OCI-LY1 (cell line): ENCODE results near the gene RYK.

ENCODE experiments used
- EZH2 ChIP-seq: fragments of 200-600 bp; sonication (generic), shearing (Covaris generic); IDR thresholded peaks from 2 replicates; pipeline ENCODE4 v1.8.0; 2017; ENCODE audit warnings: borderline replicate concordance, mixed run types, mild to moderate bottlenecking, antibody characterized with exemption, low read length, moderate library complexity, mixed read lengths
- TF ChIP-seq, protein P1 (sequence below): fragments of 200-600 bp; sonication (generic), shearing (Covaris generic); IDR thresholded peaks from 2 replicates; pipeline ENCODE4 v1.5.1; 2017; ENCODE audit warnings: mild to moderate bottlenecking, antibody characterized with exemption, low read length, moderate library complexity, mixed read lengths

DNA sequence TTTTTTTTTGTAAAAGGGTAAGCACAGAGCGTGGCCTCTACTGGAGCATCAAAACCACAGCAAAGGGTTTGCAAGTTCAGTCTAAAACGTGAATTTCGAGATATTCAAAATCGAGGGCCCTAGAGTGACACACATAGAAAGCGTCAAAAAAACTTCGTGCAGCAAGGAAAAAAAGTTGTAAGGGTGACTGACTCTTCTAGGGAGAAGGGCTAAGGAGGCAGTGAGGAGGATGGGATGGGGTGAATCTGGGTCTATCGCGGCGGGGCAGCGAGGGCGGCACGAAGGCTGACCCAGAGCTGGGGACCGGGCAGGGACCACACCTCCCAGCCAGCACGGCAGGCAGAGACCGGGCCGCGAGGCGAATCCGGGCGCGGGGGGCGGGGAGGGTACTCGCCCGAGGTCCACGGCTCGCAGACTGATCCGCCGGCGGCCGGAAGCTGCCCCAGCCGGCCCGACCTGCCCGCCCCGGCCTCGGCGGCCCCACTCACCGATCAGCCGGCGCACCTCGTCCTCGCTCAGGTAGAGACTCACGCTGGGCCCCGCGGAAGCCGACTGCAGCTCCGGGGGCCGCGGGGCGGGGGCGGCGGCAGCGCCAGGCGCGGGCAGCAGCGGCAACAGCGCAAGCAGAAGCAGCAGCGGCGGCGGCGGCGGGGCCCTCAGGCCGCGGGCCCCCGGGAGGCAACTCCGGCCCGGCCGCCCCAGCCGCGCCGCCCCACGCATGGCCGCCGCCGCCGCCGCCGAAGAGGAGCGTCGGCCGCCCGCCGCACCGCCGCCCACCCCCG, 533 bp downstream of the RYK start:
- TF ChIP-seq, protein P1, sequence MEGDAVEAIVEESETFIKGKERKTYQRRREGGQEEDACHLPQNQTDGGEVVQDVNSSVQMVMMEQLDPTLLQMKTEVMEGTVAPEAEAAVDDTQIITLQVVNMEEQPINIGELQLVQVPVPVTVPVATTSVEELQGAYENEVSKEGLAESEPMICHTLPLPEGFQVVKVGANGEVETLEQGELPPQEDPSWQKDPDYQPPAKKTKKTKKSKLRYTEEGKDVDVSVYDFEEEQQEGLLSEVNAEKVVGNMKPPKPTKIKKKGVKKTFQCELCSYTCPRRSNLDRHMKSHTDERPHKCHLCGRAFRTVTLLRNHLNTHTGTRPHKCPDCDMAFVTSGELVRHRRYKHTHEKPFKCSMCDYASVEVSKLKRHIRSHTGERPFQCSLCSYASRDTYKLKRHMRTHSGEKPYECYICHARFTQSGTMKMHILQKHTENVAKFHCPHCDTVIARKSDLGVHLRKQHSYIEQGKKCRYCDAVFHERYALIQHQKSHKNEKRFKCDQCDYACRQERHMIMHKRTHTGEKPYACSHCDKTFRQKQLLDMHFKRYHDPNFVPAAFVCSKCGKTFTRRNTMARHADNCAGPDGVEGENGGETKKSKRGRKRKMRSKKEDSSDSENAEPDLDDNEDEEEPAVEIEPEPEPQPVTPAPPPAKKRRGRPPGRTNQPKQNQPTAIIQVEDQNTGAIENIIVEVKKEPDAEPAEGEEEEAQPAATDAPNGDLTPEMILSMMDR: no peak
- no peak for TF ChIP-seq EZH2
